ENCODE measurements around the gene CD320.

GRCh38 chr19:8343483-8343844, 35.3 kb upstream of the CD320 start:
- TF ChIP-seq CTCF (IDR thresholded peaks at IDR 0.05; ENCODE audit: low read depth, low read length) (no peak), POLR2A (IDR thresholded peaks at IDR 0.05; ENCODE audit: extremely low read depth, insufficient read length) (no peak), MAX (IDR thresholded peaks at IDR 0.05; ENCODE audit: low read depth, low read length) (no peak), MYC (IDR thresholded peaks at IDR 0.05; ENCODE audit: low read depth, low read length) (no peak)
